Mesenteric fat pad (tissue), 1 donor: ENCODE results near the gene SMARCA2. TPM values are rescaled to one million over a fixed set of nuclear protein-coding genes. Genes with fewer than 3 reads are reported as not detected.

Experiments used
- DNase-seq: peaks from one replicate; pipeline ENCODE4 v3.0.0-alpha.2; 2020; ENCODE audit warnings: low spot score
- total RNA-seq: library from RNA; stranded (reverse); fragmentation: NEBNext Ultra II Directional; extraction: Animal tissue kit (Norgen Biotek cat#: 25700); gene quantifications from one replicate; pipeline ENCODE4 v1.2.1, GENCODE V29; 2021
- donor health status: DM: yes; HTN: yes; CAD: no.

SMARCA2 gene
- total RNA-seq, 1 donor from 2014 or later, result 136 TPM

DNA sequence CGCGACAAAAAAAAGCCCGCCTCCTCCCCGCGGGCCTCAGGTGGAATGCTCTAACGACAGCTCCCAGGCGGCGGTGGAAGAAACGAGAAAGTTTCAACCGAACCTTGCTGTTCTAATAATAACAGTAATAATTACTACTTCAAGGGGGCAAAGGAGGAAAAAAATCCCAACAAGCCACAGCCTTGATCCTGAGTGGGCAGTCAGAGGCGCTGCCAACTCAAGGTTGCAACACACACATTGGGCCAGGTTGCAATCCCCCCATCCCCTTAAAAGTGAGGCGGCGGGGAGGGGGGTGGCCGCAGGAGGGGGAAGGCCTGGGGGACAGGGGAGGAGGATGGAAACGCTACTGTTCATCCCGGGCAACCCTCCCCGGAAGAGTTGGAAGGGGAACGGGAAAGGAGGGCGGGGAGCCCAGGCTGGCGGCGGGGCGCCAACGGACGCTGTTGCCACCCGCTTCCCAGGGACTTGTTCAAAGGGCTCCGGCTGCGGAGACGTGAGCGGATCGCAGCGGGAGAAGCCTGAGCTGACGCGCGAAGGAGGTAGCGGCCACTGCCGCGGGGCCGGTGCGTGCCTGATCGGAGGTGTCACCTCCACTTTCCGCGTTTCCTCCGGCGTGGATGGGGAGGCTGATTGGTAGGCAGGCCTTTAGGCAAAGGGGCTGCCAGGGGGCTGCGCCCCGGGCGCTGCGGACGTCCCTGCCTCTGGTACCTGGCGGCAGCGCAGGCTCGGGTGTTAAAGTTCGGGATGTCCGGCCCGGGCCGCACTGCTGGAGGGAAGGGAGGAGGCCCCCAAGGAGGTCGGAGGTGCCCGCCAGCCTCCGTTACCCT lies 647 bp downstream of the SMARCA2 start:
- peak; percentile 91 for DNase-seq

DNA sequence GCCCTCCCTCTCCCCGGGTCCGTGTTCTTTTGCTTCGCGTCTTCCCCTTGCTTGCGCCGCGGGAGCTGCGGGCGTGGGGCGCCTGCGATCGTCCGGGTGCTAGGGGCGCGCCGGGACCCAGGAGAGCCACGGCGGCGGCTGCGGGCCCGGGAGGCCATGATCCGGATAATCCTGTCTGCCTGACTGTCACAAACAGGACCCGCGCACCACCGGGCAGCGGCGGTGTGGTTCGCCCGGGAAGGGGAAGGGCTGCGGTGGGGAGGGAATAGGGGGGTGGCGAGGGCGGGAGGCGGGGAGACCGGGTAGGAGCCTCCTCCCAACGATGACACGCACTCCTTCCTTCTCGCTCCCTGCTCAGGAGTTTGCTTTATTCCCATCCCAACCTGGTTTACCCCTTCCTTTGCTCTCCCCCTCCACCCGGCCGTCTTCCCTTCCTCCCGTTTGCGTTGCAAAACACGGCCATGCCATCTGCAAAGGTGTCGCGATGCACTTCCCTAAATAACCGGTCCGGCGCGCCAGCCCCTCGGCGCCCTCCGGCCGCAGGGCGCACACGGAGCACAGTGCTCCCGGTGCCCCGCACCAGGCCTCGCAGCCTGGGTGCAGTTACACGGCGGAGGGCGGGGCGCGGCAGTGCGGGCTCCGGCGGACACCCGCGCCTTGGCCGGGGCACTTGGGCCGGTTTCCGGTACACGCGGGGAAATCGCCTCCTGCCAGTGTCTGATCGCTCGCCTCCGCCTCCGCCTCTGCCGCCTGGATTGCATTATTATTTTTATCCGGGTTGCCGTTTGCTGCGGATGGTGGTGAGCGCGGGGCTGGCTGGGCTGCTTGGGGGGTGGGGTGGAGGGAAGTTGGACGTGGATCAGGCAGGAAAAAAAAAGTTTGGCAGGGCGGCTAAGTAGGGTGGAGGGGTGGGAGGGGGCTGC lies 1.5 kb downstream of the SMARCA2 start:
- peak; percentile 94 for DNase-seq

DNA sequence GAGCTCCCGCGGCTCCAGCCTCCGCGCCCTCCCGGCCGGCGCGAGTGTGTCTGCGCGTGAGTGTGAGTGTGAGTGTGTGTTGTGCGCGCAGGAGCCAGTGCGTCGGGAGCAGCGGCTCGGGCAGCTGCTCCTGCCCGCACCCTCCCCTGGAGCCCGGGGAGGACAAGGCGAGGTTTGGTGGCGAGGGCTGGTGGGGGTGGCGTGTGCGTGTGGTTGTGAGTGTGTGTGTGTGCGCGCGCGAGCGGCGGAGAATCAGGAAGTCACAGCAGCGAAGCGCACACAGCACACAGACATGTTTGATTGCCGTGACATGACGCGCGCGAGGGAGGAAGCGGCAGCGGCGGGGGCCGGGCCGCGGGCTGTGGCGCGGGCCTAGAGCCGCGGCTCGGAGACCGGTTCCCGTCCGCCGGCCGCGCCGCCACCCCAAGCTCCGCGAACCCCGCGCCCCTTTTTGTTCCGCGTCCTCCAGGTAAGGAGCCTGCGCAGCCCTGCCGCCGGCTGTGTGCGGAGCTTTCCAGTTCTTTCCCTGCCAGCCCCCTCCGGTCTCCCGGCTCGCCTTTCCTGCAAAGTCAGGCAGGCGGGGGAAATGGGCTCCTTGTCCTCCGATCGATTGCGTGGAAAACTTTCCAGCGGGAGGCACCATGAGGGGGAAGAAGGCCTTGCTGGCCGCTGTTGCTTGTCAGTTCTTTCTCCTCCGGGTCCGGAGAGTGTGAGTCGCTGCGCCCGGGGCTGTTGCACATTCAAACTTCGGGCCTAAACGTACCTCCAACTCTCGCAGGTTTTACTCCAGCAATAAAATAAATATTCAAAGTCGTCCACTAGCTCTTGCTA lies 2.4 kb downstream of the SMARCA2 start:
- DNase-seq, result peak; percentile 92

DNA sequence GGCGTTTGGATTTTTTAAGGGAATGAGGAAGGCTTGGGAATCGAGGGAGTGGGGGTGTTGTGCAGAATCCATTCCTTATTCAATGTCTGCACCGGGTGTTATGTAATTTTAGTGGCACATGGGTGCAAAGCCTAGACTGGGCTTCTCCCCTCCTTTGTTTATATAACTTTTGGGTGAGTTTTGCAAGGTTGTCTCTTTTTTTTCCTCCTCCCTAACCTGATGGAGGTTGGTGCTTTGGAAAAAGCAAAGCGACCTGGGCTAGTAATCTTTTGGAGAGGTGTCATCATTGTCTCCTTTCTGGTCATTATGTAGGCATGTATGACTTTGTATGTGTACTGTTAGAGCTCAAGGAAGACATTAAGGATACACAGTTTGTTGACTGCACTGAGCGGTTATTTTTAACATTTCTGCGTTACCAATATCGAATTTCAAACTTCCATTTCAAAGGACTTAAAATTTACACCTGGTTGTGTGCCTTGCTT lies 3.1 kb downstream of the SMARCA2 start:
- DNase-seq, result no peak

- DNase-seq, result no peak
These were observed 3.8 kb downstream of the SMARCA2 start for GRCh38 chr9:2018764-2019558.

- no peak for DNase-seq
These were observed 4.6 kb downstream of the SMARCA2 start for GRCh38 chr9:2019723-2020122.

GRCh38 chr9:2021731-2022130 lies 6.6 kb downstream of the SMARCA2 start:
- DNase-seq, result no peak

DNA sequence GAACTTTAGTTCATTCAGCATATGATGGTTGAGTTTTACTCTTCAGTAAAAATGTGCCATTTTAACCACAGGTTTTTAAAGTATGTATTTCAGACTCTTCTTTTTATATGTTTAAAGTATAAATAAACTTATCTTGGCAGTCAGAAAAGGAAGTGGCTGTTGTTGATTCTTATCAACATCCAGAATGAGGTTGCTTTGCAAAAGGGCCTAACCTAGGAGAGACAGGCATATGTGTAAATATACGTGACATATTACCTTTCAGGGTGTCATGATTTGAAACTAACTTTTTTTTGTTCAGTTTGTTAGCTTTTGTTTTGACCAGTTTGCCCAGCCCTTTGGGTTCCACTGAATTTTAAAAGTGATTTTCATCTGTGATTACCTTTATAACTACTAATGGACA lies 7.4 kb downstream of the SMARCA2 start:
- DNase-seq, result no peak

- DNase-seq, result no peak
These were observed 7.9 kb downstream of the SMARCA2 start for GRCh38 chr9:2023042-2023441.

DNA sequence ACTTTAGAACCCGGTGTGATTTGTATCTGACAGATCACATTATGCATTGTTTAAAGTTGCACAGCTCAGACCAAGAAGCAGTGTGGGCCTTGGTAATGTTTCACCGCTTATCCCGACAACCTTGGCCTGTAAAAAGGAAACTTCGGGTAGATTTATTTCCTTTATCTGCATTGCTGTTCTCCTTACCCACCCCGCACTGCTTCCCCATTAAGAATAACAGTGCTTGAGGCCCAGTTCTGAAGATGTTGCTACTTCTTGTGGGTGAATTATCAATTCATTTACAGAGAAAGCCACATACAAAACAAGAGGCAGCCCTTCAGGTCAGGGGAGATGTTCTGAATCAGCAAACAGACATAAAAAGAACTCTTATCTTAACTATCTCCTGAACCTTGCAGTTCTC lies 8.4 kb downstream of the SMARCA2 start:
- no peak for DNase-seq

- no peak for DNase-seq
These were observed 10.0 kb downstream of the SMARCA2 start for GRCh38 chr9:2024888-2025782.

DNA sequence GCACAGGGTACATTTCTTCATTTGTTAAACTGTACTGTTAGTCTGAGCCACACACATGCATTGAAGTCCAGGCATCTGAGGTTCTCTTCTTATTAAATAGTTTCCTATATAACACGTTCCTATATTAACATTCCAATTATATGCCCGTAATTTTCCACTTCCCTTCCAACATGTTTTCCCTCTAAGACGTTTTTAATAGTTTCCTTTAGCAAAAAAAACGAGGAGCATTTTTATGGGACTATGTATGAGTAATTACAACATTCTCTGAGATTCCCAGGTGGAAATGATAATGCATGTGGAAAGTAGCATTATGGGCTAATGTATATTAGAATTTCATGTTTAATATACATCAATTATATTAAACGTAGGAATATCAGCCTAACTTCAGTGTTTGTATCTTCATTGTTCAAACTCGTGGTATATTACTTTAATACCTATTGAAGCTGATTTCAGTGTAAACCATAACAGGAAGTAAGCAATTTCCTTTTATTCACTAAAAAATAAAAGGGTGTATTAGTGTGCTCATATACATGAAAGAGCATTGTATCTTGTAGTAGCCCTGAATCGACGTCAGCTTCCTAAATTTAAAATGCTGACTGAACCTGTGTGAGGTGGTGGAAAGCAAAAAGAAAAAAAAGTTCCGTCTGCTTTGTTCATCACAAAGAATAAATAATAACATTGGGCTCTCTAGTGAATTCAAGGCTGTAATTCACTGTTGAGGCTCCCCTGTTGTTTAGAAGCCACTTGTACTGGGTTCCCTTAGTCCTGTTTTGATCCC lies 11.3 kb downstream of the SMARCA2 start:
- DNase-seq, result no peak

DNA sequence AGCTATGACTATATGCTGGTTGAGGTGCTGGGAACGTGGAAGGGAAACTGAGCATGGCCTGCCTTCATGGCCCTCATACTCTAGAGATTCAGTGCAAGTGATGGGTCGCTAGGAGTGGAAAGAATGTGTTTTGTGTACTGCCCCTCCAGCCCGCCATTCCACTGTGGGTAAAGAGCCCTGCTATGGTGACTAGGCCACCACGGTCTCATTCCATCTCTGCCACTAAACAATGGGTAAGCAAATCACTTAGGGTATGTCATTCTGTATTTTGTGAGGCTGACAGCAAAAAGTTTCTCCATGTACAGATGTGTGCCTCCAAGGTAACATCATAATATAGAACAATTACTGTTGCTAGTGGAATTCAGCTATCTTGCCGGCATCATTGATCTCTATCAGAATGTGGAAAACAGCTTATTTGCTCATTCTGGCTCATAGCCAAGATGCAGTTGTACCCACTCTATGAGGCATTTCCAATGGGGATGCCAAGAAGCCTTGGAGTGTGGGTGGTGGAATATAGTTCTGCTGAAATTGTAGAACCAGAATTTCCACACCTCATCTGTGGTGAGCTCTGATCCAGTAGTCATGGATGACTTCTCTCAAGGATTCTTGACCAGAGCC lies 12.5 kb downstream of the SMARCA2 start:
- no peak for DNase-seq

GRCh38 chr9:2028888-2029287 lies 13.7 kb downstream of the SMARCA2 start:
- DNase-seq, result no peak

GRCh38 chr9:2029666-2030170 lies 14.6 kb downstream of the SMARCA2 start:
- DNase-seq, result no peak

DNA sequence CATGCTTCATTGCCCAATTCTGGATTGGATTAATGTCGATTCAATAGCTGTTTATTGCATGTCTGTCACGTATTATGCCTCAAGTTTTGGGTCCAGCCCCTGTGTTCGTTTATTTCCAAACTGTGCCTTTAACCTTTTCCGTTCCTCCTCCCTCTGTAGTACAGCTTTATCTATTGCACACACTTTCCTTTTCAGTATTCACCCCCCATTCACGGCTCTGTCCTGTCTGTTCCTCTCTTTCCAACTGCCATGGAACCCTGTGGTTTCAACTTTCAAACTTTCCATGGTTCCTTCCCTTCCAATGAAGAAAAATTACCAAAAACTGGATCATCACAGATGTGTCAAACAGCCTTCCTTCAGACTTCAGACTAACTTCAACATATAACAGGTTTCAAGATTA lies 17.1 kb downstream of the SMARCA2 start:
- no peak for DNase-seq

DNA sequence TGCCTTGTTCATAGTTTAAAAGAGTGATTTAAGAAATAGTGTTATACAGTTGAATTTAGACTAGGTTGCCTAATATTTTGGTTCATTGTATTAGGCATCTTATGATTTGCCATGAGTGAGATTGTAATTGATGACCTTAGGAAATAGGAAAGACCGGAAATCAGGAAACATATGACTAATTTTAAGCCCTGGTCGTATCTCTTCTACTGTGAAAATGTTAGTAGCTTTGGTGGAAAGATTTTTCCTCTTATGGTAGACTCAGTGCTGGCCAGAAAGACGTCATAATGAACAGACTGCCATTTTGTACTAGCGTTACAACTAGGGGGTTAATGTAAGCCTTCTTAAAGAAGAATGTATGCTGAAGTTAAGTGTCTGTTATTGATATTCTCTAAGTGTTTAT lies 21.7 kb downstream of the SMARCA2 start:
- no peak for DNase-seq
